HG03378 (cell line): ENCODE results near the gene ITPR2.
"Not testable (repeated sequence)": the region's sequence is repeated elsewhere in the genome, so short reads cannot be mapped to it uniquely, and the experiment has no call there.

ENCODE experiments used
- ATAC-seq: cut with Tn5 transposase; IDR thresholded peaks from one replicate; pipeline ENCODE4 v1.9.1; 2021; ENCODE audit warnings: mild to moderate bottlenecking, moderate library complexity; ENCODE audit not compliant: unreplicated experiment

The ITPR2 gene

GRCh38 chr12:26331136-26331535 lies 501.9 kb downstream of the ITPR2 start:
- no peak for ATAC-seq

DNA sequence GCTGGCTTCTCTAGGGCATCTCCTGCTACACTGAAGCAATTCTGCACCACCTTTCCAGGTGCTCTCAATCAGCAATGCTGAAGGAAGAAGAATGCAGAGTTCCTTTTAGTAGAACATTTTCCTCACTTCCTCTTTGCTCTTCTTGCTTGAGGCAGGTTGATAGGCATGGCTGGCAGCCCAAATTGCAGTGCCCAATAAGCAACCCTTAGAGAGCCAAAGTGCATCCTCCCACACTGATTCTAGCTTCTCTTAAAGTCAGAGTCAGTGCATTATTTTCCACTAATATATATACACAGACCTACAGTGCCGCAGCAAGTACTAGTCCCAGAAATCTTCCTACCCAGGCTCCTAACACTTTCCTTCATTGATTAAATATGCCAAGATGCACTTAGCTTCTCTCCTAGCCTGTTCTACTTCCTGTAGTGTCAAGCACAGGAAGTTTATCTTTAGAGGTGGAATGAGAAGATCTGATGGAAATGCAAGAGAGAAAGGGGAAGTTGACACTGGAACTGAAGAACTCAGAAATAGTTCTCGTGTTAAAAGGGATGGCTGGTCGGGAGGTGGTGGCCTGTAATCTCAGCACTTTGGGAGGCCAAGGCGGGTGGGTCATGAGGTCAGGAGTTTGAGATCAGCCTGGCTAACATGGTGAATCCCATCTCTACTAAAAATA lies 504.9 kb downstream of the ITPR2 start:
- peak; percentile 55 for ATAC-seq

DNA sequence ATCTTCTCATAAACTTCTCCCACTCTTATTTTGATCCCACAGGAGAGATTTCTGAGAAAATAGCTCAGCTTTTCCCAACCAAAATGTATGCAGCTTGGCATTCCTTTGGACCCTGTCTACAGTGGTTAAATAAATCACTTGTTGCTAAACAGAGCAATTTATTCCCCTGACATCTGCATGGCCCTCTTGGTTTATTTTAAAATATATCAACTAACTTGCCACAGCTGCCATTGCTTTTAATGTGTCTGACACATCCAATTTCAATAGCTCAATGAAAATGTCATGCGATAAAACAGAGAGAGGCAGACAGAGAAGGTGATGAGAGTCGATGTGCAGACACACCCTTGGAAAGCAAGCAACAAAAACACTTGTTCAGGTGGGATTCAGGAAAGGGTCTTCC lies 509.3 kb downstream of the ITPR2 start:
- ATAC-seq, result no peak

DNA sequence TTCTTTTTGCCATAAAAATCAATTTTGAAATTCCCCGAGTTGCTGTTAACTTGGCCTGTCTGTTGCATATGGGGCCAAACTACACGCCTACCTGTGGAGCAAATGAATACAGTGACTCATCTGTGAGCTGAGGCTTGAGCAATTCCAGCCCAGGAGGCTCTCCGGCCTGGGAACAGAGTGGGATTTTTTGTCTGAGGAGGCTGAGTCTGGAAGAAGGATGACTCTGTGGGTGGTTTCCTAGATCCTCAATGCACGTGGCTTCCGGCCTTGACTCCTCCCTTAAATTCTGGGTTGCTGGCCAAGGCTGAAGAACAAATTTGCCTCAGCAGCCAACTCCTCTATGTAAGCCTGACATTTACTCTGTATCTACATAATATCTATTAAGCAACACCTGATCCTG lies 513.5 kb downstream of the ITPR2 start:
- ATAC-seq, result no peak

DNA sequence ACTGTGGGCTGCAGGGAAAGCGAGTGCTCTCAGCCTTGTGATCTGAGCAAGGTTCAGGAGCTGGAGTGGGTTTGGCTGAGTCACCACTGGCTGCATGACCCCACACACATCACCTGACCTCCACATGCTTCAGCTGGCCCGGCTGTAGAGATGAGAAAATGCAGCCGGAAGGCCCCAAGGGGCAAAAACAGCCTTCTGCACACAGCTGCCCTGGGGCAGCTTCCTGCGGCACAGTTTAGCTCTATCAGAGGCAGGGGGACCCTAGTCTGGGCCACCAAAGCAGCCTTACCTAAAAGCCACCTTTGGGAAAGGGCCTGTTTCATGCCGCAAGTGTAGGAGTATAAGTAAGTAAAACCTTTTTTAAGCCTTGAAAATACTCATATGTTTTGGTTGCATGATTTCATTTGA lies 514.3 kb downstream of the ITPR2 start:
- peak; percentile 87 for ATAC-seq

DNA sequence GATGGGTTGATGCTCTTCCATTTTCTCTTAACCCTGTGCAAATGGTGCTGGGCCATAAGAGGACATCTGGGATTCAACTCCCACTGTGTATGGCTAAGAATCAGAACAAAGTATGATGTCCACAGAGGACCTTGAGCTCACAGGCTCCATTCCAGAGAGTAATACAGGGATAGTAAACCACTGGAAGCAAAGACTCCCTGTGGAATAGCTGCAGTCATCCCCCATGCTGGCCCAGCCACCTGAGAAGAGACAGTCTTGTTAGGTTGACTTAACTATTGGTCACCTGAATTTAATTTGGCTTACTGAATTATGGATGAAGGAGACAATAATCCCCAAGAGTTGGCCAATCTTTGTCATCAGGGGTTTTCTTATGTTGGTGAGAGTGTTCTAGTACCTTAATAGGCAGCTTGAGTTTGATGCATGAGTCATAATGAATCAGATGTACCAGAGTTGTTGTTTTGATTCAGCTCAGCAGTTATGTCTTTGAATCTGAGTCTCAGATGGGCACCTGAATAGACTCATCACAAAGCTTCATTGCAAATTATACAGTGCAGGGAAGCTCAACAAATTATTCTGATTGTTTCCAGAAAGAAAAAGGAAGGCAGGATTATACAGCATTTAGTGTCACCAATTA lies 514.9 kb downstream of the ITPR2 start:
- peak; percentile 72 for ATAC-seq

DNA sequence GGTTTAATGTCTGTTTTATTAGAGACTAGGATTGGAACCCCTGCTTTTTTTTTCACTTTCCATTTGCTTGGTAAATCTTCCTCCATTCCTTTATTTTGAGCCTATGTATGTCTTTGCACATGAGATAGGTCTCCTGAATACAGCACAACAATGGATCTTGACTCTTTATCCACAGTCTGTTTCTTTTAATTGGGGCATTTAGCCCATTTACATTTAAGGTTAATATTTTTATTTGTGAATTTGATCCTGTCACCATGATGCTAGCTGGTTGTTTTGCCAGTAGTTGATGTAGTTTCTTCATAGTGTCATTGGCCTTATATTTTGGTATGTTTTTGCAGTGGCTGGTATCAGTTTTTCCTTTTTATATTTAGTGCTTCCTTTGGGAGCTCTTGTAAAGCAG lies 518.9 kb downstream of the ITPR2 start:
- ATAC-seq, result not testable (repeated sequence)

DNA sequence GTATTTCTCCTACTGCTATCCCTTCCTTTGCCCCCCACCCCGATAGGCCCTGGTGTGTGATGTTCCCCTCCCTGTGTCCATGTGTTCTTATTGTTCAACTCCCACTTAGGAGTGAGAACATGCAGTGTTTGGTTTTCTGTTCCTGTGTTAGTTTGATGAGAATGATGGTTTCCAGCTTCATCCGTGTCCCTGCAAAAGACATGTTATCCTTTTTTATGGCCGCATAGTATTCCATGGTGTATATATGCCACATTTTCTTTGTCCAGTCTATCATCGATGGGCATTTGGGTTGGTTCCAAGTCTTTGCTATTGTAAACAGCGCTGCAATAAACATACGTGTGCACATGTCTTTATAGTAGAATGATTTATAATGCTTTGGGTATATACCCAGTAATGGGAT lies 522.5 kb downstream of the ITPR2 start:
- ATAC-seq, result not testable (repeated sequence)

- no peak for ATAC-seq
Measured at GRCh38 chr12:26309634-26310033, 523.4 kb downstream of the ITPR2 start.

- no peak for ATAC-seq
Measured at GRCh38 chr12:26304273-26304672, 528.7 kb downstream of the ITPR2 start.

DNA sequence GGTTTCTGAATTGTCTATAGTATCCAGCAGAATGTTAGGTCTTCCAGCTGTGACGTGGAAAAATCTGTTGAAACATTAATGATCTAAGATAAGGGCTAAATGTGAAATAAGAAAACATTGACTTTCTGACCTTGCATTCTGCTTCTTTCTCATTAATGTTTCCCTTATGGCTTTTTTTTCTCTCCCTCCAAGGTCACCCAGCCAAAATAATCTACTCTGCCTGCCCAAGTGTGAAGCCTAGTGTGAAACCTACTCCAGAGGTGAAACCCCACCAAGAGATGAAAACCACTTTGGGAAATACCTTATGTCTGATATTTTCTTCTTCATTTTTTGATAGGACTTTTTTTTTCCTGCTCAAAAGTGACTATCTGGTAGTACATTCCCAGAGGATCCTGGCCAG lies 529.6 kb downstream of the ITPR2 start:
- no peak for ATAC-seq

GRCh38 chr12:26302776-26303175 lies 530.2 kb downstream of the ITPR2 start:
- ATAC-seq, result no peak

DNA sequence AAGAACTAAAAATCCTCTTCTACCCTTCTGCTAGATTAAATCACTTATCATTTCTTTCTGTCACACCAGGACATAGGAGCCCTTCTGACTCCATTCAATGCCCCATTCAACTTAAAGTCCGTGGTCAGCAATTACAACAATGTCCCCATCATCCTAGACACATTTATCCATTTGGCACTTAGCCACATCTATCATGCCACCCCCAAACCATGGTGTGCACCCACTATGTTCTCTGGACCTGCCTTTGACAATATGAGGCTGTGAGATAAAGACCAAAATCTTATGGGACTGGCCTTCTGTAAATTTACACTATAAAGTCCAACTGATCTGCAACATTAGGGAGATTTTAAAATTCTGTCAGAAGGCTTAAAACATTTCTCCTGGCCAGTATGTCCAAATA lies 533.2 kb downstream of the ITPR2 start:
- no peak for ATAC-seq

- ATAC-seq, result peak; percentile 99
Measured at GRCh38 chr12:26298785-26299621, 534.0 kb downstream of the ITPR2 start.

- no peak for ATAC-seq
Measured at GRCh38 chr12:26297396-26298070, 535.5 kb downstream of the ITPR2 start.

- no peak for ATAC-seq
Measured at GRCh38 chr12:26295001-26295400, 538.0 kb downstream of the ITPR2 start.

GRCh38 chr12:26293612-26294011 lies 539.4 kb downstream of the ITPR2 start:
- no peak for ATAC-seq

GRCh38 chr12:26292596-26292995 lies 540.4 kb downstream of the ITPR2 start:
- no peak for ATAC-seq

GRCh38 chr12:26290565-26290964 lies 542.4 kb downstream of the ITPR2 start:
- ATAC-seq, result no peak

DNA sequence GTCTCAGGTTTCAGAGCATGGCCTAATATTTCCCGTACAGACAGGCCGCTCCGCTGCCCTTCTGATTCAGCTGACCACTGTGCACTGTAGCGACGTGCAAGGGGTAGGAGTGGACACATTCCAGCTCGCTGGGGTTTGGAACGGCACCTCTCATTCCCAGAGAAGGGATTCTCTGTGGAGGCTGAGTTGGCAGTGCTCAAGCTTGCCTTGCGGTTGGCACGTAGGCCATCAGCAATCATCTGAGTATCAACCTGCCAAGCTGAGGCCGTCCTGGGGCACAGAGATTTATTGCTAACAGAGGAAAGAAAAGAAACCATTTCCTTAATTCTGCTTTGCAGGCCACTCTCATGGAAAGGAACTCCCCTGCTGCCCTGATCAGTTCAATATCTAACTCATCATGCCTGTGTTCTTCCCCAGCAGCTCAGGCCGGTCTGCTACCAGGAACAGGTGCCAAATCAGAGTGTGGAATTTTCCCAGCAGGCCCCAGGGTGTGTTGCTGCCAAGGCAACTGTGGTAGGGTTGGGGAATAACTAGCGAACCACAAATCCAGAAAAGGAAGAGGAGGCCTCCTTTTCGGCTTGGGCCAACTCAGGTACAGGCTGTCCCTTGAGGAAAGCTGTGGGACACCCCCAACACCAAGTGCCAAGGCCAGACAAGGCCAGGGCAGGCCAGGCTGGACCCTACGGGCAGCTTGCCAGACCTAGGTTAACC lies 545.2 kb downstream of the ITPR2 start:
- no peak for ATAC-seq
